Measurements from ENCODE around the gene DENND6B. TPM values are rescaled to one million over a fixed set of nuclear protein-coding genes. Genes with fewer than 3 reads are reported as not detected.

The DENND6B gene
- total RNA-seq, 1 experiment from 2014 or later: 4.0 TPM

- no peak for DNase-seq (ENCODE audit: unreplicated experiment)
- H3K36me3 Mint-ChIP-seq (ENCODE audit: insufficient read depth, unreplicated experiment): peaks cover 40% of the 10 kb centered on the region
- no peaks in the 10 kb centered on the region for H3K27me3 Mint-ChIP-seq (ENCODE audit: insufficient read depth, unreplicated experiment)
- intact Hi-C loops (cut with micrococcal nuclease): no loop called here
- H3K4me1 Mint-ChIP-seq (ENCODE audit: insufficient read depth, unreplicated experiment): peaks cover 33% of the 10 kb centered on the region
- ChIA-PET POLR2A (interaction anchor here (0.6 to 6.6 kb wide), 19 partner anchors 8 to 277 kb away, joined by 3 to 73 read pairs (median 5); partner anchors contain the start of genes CHKB, DENND6B, HDAC10 and MAPK12), CTCF (interaction anchor here (0.6 to 3.9 kb wide), 6 partner anchors 12 to 91 kb away, joined by 3 to 15 read pairs (median 6); partner anchors contain the start of gene HDAC10)
- no peaks in the 10 kb centered on the region for H3K9me3 Mint-ChIP-seq (ENCODE audit: unreplicated experiment)
- peak overlapping the region; percentile 81 for H3K4me3 Mint-ChIP-seq (ENCODE audit: unreplicated experiment)
- TF ChIP-seq CTCF (IDR thresholded peaks at IDR 0.05; ENCODE audit: unreplicated experiment): no peak
- H3K27ac Mint-ChIP-seq (ENCODE audit: low read depth, unreplicated experiment): peak overlapping the region; percentile 87
- BruUV-seq (replicated peaks): no TSS peak
Measured at GRCh38 chr22:50305393-50305922, 21.4 kb downstream of the DENND6B start.

GRCh38 chr22:50304528-50305392 lies 22.1 kb downstream of the DENND6B start:
- BruUV-seq (replicated peaks): no TSS peak
- Mint-ChIP-seq H3K27me3 (ENCODE audit: insufficient read depth, unreplicated experiment) (no peaks in the 10 kb centered on the region), H3K9me3 (ENCODE audit: unreplicated experiment) (no peaks in the 10 kb centered on the region), H3K4me3 (ENCODE audit: unreplicated experiment) (peak overlapping the region; percentile 81), H3K36me3 (ENCODE audit: insufficient read depth, unreplicated experiment) (peaks cover 40% of the 10 kb centered on the region), H3K4me1 (ENCODE audit: insufficient read depth, unreplicated experiment) (peaks cover 33% of the 10 kb centered on the region), H3K27ac (ENCODE audit: low read depth, unreplicated experiment) (peak overlapping the region; percentile 87)
- no peak for TF ChIP-seq CTCF (IDR thresholded peaks at IDR 0.05; ENCODE audit: unreplicated experiment)
- ChIA-PET CTCF (interaction anchor here (0.6 to 3.9 kb wide), 14 partner anchors 10 to 315 kb away, joined by 3 to 15 read pairs (median 5); partner anchors contain the start of gene HDAC10), POLR2A (interaction anchor here (0.9 to 6.6 kb wide), 12 partner anchors 12 to 278 kb away, joined by 3 to 73 read pairs (median 9); partner anchors contain the start of genes CHKB, DENND6B, HDAC10 and MAPK12)
- peak; percentile 72 for DNase-seq (ENCODE audit: unreplicated experiment)
- intact Hi-C loops (cut with micrococcal nuclease): loop anchor here (1.0 kb wide), 1 partner anchor 22 kb away; no protein-coding TSS in a partner anchor

- intact Hi-C loops (cut with micrococcal nuclease): loop anchor here (1.0 kb wide), 1 partner anchor 22 kb away; no protein-coding TSS in a partner anchor
- ChIA-PET CTCF (interaction anchor here (0.6 to 3.9 kb wide), 13 partner anchors 10 to 316 kb away, joined by 3 to 19 read pairs (median 6); partner anchors contain the start of gene HDAC10), POLR2A (interaction anchor here (0.6 to 6.6 kb wide), 9 partner anchors 11 to 353 kb away, joined by 3 to 73 read pairs (median 5); partner anchors contain the start of genes DENND6B, HDAC10 and SCO2)
- peak overlapping the region; percentile 81 for H3K4me3 Mint-ChIP-seq (ENCODE audit: unreplicated experiment)
- no peaks in the 10 kb centered on the region for H3K27me3 Mint-ChIP-seq (ENCODE audit: insufficient read depth, unreplicated experiment)
- no TSS peak for BruUV-seq (replicated peaks)
- DNase-seq (ENCODE audit: unreplicated experiment): peak; percentile 36
- TF ChIP-seq CTCF (IDR thresholded peaks at IDR 0.05; ENCODE audit: unreplicated experiment): no peak
- H3K36me3 Mint-ChIP-seq (ENCODE audit: insufficient read depth, unreplicated experiment): peaks cover 40% of the 10 kb centered on the region
- peak overlapping the region; percentile 87 for H3K27ac Mint-ChIP-seq (ENCODE audit: low read depth, unreplicated experiment)
- H3K9me3 Mint-ChIP-seq (ENCODE audit: unreplicated experiment): no peaks in the 10 kb centered on the region
- peaks cover 33% of the 10 kb centered on the region for H3K4me1 Mint-ChIP-seq (ENCODE audit: insufficient read depth, unreplicated experiment)
Measured at GRCh38 chr22:50303848-50304527, 22.8 kb downstream of the DENND6B start.
